DOHH2 (cell line): ENCODE results near the gene CLEC9A.

Source experiments
- H3F3A ChIP-seq: fragments of 200-600 bp; sonication (generic), shearing (Covaris generic); 2 replicates; pipeline ENCODE4 v1.6.0; 2016; ENCODE audit warnings: antibody characterized with exemption, mild to moderate bottlenecking; ENCODE audit not compliant: control insufficient read depth, insufficient read depth
- H3K27ac ChIP-seq: fragments of 200-600 bp; sonication (generic); 2 replicates; pipeline ENCODE4 v1.5.1; 2014; ENCODE audit warnings: low read depth, mild to moderate bottlenecking, low read length, moderate library complexity
- H3K27me3 ChIP-seq: fragments of 200-600 bp; sonication (generic); 2 replicates; pipeline ENCODE4 v1.6.1; 2014; ENCODE audit warnings: mild to moderate bottlenecking, low read length, mixed read lengths; ENCODE audit not compliant: control insufficient read depth
- H3K36me3 ChIP-seq: fragments of 200-600 bp; sonication (generic); 2 replicates; pipeline ENCODE4 v1.6.1; 2014; ENCODE audit warnings: mild to moderate bottlenecking, low read length, moderate library complexity, mixed read lengths; ENCODE audit not compliant: control insufficient read depth
- H3K4me1 ChIP-seq: fragments of 200-600 bp; sonication (generic); 2 replicates; pipeline ENCODE4 v1.6.1; 2014; ENCODE audit warnings: mild to moderate bottlenecking, low read length, mixed read lengths; ENCODE audit not compliant: control insufficient read depth
- H3K4me2 ChIP-seq: fragments of 200-600 bp; sonication (generic); 2 replicates; pipeline ENCODE4 v1.6.0; 2014; ENCODE audit warnings: mild to moderate bottlenecking, low read length, moderate library complexity
- H3K4me3 ChIP-seq: fragments of 200-600 bp; sonication (generic); 2 replicates; pipeline ENCODE4 v1.5.1; 2014; ENCODE audit warnings: mild to moderate bottlenecking, low read length, mixed read lengths
- H3K79me2 ChIP-seq: fragments of 200-600 bp; sonication (generic); 2 replicates; pipeline ENCODE4 v1.6.1; 2014; ENCODE audit warnings: mild to moderate bottlenecking, low read length, mixed read lengths; ENCODE audit not compliant: control insufficient read depth
- H3K9me2 ChIP-seq: fragments of 200-600 bp; sonication (generic); replicated peaks from 2 replicates; pipeline ENCODE4 v1.6.1; 2014; ENCODE audit warnings: mild to moderate bottlenecking, low read length, mixed read lengths; ENCODE audit not compliant: control insufficient read depth
- H3K9me3 ChIP-seq: fragments of 200-600 bp; sonication (generic); 2 replicates; pipeline ENCODE4 v1.6.1; 2014; ENCODE audit warnings: antibody characterized with exemption, low read length, mixed read lengths; ENCODE audit not compliant: control insufficient read depth, insufficient read depth
- H4K20me1 ChIP-seq: fragments of 200-600 bp; sonication (generic); 2 replicates; pipeline ENCODE4 v1.6.0; 2014; ENCODE audit warnings: low read depth, mild to moderate bottlenecking, antibody characterized with exemption, low read length, moderate library complexity; ENCODE audit not compliant: control insufficient read depth, insufficient read depth
- EZH2phosphoT487 ChIP-seq: fragments of 200-600 bp; sonication (generic); IDR thresholded peaks from 2 replicates; pipeline ENCODE4 v1.6.1; 2017; ENCODE audit warnings: borderline replicate concordance, mild to moderate bottlenecking, antibody characterized with exemption, low read length, moderate library complexity, mixed read lengths
- TF ChIP-seq, protein P1 (sequence below): fragments of 200-600 bp; sonication (generic); IDR thresholded peaks from one replicate; pipeline ENCODE4 v1.5.1; 2014; ENCODE audit warnings: antibody characterized with exemption, mild to moderate bottlenecking, low read depth, low read length; ENCODE audit not compliant: poor library complexity, severe bottlenecking

The CLEC9A gene

DNA sequence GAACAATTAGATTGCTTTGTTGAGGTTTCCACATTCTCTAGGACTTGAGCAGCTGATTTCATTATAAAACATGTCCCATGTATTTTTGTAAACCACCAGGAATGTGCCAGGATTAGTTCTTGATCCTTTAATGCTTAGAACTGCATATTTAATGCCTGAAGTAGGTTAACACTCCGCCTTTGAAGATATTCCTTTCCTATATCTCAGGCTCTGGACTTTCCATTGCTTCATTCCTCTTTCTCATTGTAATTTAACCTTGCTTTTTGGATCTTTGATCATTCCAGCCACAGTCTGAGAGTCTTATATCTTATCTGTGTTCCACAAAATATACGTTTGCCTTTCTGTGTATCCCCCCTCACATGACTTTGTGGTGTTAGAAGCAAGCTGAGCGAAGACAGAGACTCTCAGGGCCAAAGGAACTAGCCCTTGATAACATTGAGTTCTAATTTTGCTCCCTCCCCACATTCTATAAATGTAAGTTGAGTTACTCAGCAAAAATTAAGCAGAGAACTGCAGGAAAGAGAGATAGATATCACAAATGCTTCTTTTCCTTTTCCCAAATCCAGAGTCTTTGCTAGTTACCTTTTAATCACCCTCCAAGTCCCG is 29.2 kb upstream of the CLEC9A start:
- no peaks in the 10 kb centered on the region for H3K9me3 ChIP-seq
- H3K79me2 ChIP-seq, result no peaks in the 10 kb centered on the region
- no peak for TF ChIP-seq EZH2phosphoT487
- TF ChIP-seq, protein P1, sequence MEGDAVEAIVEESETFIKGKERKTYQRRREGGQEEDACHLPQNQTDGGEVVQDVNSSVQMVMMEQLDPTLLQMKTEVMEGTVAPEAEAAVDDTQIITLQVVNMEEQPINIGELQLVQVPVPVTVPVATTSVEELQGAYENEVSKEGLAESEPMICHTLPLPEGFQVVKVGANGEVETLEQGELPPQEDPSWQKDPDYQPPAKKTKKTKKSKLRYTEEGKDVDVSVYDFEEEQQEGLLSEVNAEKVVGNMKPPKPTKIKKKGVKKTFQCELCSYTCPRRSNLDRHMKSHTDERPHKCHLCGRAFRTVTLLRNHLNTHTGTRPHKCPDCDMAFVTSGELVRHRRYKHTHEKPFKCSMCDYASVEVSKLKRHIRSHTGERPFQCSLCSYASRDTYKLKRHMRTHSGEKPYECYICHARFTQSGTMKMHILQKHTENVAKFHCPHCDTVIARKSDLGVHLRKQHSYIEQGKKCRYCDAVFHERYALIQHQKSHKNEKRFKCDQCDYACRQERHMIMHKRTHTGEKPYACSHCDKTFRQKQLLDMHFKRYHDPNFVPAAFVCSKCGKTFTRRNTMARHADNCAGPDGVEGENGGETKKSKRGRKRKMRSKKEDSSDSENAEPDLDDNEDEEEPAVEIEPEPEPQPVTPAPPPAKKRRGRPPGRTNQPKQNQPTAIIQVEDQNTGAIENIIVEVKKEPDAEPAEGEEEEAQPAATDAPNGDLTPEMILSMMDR, result no peak
- H3K36me3 ChIP-seq, result no peaks in the 10 kb centered on the region
- H3K4me1 ChIP-seq, result no peaks in the 10 kb centered on the region
- no peak overlapping the region for H3K4me2 ChIP-seq
- H3K27ac ChIP-seq, result no peak overlapping the region
- no peaks in the 10 kb centered on the region for H4K20me1 ChIP-seq
- H3K4me3 ChIP-seq, result no peak overlapping the region
- peaks cover 16% of the 10 kb centered on the region; the same call in 1 of the 2 replicates for H3K27me3 ChIP-seq
- no peaks in the 10 kb centered on the region for H3K9me2 ChIP-seq
- no peaks in the 10 kb centered on the region for H3F3A ChIP-seq

DNA sequence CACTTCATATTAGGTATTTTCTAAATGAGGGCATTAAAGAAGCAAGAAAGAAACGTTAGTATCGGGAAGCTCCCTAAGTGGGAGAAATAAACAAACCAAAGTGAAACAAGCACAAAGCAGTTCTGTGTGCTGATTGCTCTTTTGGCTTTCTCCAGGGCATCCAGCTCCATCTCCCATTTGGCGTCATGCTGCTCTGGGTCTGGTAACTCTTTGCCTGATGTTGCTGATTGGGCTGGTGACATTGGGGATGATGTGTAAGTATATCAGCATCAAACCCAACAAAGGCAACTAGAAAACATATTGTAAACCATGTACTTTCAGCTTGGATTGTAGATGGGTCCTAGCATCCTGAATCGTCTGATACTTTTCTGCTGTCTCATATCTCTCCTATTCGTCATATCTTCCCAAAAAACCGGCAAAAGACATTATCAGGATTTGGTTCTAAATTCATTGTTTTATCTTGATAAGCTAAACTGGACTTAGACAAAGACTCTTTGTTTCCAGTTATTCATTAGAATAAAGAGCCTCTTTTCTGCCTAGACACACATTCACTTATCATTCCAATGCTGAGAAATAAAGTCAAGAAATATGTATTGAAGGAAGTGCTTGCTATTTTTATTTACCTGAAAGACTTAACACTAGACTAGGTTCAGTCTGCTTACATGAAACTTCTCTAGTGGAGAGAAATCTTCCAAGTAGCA is 17.7 kb upstream of the CLEC9A start:
- Histone ChIP-seq H3K4me1 (no peaks in the 10 kb centered on the region), H3K4me2 (no peak overlapping the region), H3K4me3 (no peak overlapping the region), H3K9me3 (no peaks in the 10 kb centered on the region), H3K9me2 (no peaks in the 10 kb centered on the region), H3F3A (no peaks in the 10 kb centered on the region), H4K20me1 (no peaks in the 10 kb centered on the region), H3K27me3 (peaks cover 21% of the 10 kb centered on the region), H3K79me2 (no peaks in the 10 kb centered on the region), H3K27ac (no peak overlapping the region), H3K36me3 (no peaks in the 10 kb centered on the region)
- TF ChIP-seq, protein P1, result no peak
- no peak for TF ChIP-seq EZH2phosphoT487

DNA sequence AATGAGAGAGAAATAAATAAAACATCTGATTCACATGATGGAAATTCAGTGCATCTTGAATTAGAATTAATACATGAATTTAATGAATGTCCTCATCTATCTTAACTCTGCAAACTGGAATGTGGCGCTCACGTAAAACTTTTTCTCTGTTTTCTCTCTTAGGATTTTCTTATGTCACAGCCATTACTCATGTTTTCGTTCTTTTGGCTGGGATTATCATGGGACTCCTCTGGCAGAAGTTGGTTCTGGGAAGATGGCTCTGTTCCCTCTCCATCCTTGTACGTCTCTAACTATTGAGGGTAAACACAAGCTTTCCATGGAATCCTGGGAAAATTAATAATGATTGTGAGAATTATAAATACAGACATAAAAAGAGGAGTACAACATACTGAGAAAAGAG is 15.0 kb upstream of the CLEC9A start:
- H3K27me3 ChIP-seq, result peaks cover 21% of the 10 kb centered on the region
- no peaks in the 10 kb centered on the region for H4K20me1 ChIP-seq
- H3K4me2 ChIP-seq, result no peak overlapping the region
- TF ChIP-seq EZH2phosphoT487, result no peak
- TF ChIP-seq, protein P1, result no peak
- H3K79me2 ChIP-seq, result no peaks in the 10 kb centered on the region
- H3K4me3 ChIP-seq, result no peak overlapping the region
- no peaks in the 10 kb centered on the region for H3K9me3 ChIP-seq
- H3K36me3 ChIP-seq, result no peaks in the 10 kb centered on the region
- no peaks in the 10 kb centered on the region for H3K4me1 ChIP-seq
- no peaks in the 10 kb centered on the region for H3K9me2 ChIP-seq
- no peaks in the 10 kb centered on the region for H3F3A ChIP-seq
- H3K27ac ChIP-seq, result no peak overlapping the region
